NCI-H1694 treated with DMSO at 0.1 percent for 48 hours (cell line): ENCODE results near the gene TMCO4.

Experiments
- DNase-seq: peaks from one replicate; lab custom pipeline; 2025; lab: John Stamatoyannopoulos, UW

The TMCO4 gene

GRCh38 chr1:19715334-19716203 is 84.1 kb downstream of the TMCO4 start:
- DNase-seq, result peak; percentile 87

GRCh38 chr1:19712928-19713327 is 86.8 kb downstream of the TMCO4 start:
- DNase-seq, result no peak

GRCh38 chr1:19710825-19711611 is 88.7 kb downstream of the TMCO4 start:
- no peak for DNase-seq

GRCh38 chr1:19709260-19709793 is 90.4 kb downstream of the TMCO4 start:
- DNase-seq, result no peak

GRCh38 chr1:19708567-19709110 is 91.1 kb downstream of the TMCO4 start:
- no peak for DNase-seq

GRCh38 chr1:19706136-19706535 is 93.6 kb downstream of the TMCO4 start:
- DNase-seq, result no peak

GRCh38 chr1:19705464-19705863 is 94.3 kb downstream of the TMCO4 start:
- DNase-seq, result no peak

GRCh38 chr1:19704247-19705113 is 95.2 kb downstream of the TMCO4 start:
- DNase-seq, result peak; percentile 9

GRCh38 chr1:19703280-19703679 is 96.4 kb downstream of the TMCO4 start:
- no peak for DNase-seq

- DNase-seq, result no peak
Measured at GRCh38 chr1:19700079-19700777, 99.5 kb downstream of the TMCO4 start.

GRCh38 chr1:19698181-19698580 is 101.5 kb downstream of the TMCO4 start:
- DNase-seq, result no peak

GRCh38 chr1:19696820-19697219 is 102.9 kb downstream of the TMCO4 start:
- DNase-seq, result no peak

GRCh38 chr1:19695772-19696171 is 103.9 kb downstream of the TMCO4 start:
- DNase-seq, result no peak

- no peak for DNase-seq
Measured at GRCh38 chr1:19694298-19694697, 105.4 kb downstream of the TMCO4 start.

GRCh38 chr1:19690342-19690741 is 109.4 kb downstream of the TMCO4 start:
- DNase-seq, result no peak

GRCh38 chr1:19689856-19690255 is 109.9 kb downstream of the TMCO4 start:
- DNase-seq, result no peak

GRCh38 chr1:19689085-19689757 is 110.5 kb downstream of the TMCO4 start:
- DNase-seq, result no peak

GRCh38 chr1:19688041-19688842 is 111.5 kb downstream of the TMCO4 start:
- no peak for DNase-seq

GRCh38 chr1:19687414-19687813 is 112.3 kb downstream of the TMCO4 start:
- no peak for DNase-seq

GRCh38 chr1:19685994-19686393 is 113.7 kb downstream of the TMCO4 start:
- no peak for DNase-seq
